Right hindlimb (tissue), 1 donor: ENCODE data around the gene EPB41L4B.
"Not testable (repeated sequence)": the region's sequence is repeated elsewhere in the genome, so short reads cannot be mapped to it uniquely, and the experiment has no call there.

ENCODE experiments used
- DNase-seq: peaks from one replicate; pipeline ENCODE4 v3.0.0-alpha.2; 2018

Gene EPB41L4B

GRCh38 chr9:109320742-109321448, at the start of gene EPB41L4B:
Gene EPB41L4B, minus strand, starts transcription at chr9:109321059. Its CDS starts 613 bp downstream, at chr9:109320446.
- DNase-seq: peak; percentile 90

DNA sequence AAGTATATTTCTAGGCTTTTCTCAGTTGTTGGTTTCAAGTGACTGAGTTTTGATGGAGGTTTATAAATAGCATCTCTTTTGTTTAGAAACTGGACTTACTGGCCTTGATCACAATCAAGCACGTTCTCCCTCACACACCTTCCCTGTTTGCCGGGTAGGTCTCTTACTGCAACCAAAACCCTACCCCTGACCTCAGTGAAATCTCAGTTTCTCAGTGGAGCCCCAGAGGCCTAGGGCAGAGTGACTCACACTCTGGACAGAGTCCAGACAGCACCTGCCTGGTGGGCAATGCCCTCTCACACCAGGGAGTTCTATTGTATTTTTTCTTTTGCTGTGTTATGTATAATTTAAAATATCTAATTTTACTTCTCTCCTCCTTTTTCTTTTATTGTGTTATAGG, 48.4 kb upstream of the EPB41L4B start:
- no peak for DNase-seq

DNA sequence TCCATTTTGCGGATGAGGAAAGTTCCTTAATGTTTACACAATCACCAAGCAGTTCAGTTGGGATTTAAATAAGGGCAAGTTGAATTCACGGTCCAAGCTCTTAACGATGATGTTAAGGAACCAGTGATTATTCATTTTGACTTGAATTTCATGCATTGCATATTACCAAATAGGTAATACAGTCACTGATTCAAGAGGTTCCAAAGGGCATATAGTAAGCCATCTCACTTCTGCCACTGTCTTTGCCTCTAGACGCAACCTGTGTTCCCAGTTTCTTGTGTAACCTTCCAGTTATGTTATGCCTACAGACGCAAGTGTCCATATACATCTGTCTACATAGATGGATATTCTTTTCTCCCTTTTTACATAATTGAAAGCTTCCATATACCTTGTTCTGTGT, 39.9 kb upstream of the EPB41L4B start:
- DNase-seq: no peak

- not testable (repeated sequence) for DNase-seq
Observed at GRCh38 chr9:109358968-109359603, 38.2 kb upstream of the EPB41L4B start.

- no peak for DNase-seq
Observed at GRCh38 chr9:109355564-109356297, 34.9 kb upstream of the EPB41L4B start.

DNA sequence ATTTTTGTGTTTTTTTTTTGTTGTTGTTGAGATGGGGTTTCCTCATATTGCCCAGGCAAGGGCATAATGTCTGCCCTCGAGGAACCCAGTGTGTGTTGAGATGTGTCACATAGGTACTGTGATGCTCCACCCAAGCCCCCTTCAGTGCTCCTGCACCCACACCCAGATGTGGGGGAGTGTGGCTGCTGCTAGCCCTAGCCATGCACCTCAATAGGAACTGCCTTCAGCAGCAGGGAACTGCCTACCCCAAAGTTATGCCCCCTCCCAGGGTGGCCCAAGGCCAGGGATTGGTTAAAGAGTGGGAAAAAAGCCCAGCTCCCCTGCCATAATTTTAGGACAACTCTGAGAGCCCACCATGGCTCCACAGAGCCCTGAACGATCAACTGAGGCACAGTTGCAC, 33.3 kb upstream of the EPB41L4B start:
- no peak for DNase-seq

DNA sequence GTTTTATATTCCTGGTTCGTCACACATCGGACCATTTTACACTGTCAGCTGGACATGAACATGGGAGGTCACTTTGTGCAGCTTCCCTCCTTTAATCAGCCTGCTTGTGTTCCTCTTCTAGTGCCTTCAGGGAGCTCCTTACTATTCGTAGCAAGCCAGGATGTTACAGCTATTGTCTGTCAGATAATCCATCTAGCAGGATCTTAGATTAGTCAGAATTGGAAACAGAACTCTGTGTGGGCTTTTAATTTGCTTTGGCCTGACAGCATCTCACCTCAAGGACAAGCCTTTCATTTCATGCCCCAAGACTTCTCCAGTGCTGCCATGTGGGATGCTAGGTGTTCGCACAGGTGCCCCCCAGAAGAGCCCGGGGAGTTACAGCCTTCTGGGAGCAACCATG, 30.2 kb upstream of the EPB41L4B start:
- no peak for DNase-seq

GRCh38 chr9:109349421-109349846, 28.6 kb upstream of the EPB41L4B start:
- no peak for DNase-seq

DNA sequence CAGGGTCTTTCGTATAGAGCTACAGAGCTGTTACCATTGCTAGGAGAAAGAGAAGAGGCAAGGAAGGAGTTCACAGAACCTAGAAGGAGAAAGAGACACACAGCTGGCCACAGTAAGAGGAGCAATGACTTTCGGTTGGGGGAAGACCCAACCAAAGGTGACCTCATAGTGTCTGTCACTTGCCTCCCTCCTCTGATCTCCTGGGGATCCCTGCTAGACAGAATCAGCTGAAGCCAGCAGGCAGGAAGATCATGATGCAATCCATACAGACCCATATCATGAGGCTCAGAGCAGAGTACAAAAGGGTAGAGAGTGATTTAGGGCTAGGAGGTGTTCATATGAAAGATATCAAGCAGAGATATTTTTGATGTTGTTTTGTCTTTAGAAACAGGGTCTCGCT, 26.0 kb upstream of the EPB41L4B start:
- no peak for DNase-seq

DNA sequence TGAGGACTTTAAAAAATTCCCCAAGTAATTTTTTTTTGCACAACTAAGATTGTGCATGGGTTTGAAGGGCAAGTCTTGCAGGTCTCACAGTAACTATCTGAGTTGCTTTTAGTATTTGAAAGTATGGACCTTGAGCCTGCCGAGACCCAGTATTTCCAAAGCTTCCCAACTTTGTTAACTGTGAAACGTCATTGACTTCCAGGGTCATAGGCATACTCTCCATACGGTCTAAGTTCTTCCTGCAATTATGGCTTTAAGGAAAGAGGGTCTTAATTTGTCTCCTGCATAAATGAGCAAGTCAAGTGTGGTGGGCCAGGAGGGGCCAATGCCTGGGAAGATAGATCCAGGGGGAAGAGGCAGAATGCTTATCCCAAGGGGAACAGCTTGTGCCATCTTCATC, 24.0 kb upstream of the EPB41L4B start:
- no peak for DNase-seq

- no peak for DNase-seq
Observed at GRCh38 chr9:109342878-109343277, 22.0 kb upstream of the EPB41L4B start.

GRCh38 chr9:109341561-109341960, 20.7 kb upstream of the EPB41L4B start:
- peak; percentile 44 for DNase-seq

DNA sequence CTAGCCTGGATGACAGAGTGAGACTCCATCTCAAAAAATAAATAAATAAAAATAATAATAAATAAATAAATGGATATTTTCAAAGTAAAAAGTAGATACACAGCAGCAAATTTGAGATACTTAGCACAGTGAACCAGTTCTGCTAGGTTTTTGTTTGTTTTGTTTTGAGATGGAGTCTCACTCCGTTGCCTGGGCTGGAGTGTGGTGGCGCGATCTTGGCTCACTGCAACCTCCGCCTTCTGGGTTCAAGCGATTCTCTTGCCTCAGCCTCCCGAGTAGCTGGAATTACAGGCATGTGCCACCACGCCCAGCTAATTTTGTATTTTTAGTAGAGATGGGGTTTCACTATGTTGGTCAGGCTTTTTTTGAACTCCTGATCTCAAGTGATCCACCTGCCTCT, 20.1 kb upstream of the EPB41L4B start:
- not testable (repeated sequence) for DNase-seq

DNA sequence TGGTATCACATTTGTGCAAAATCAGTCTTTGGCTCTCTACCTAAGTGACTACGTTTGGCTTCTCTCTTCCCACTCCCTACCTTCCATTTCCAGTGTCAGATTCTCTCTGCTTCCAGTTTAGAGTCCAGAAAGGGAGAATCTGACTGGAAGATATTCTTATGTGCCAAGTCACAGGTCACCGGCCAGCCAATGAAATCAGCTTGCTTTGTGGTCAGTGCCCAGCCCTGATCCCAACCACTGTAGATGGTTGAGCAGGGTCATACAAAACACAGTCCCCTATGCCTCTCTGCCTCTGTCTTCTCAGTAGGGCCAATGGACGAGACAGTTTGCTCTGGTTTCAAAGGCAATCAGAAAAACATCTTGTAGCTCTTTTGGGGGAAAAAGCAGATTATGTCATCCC, 15.6 kb upstream of the EPB41L4B start:
- DNase-seq: no peak

DNA sequence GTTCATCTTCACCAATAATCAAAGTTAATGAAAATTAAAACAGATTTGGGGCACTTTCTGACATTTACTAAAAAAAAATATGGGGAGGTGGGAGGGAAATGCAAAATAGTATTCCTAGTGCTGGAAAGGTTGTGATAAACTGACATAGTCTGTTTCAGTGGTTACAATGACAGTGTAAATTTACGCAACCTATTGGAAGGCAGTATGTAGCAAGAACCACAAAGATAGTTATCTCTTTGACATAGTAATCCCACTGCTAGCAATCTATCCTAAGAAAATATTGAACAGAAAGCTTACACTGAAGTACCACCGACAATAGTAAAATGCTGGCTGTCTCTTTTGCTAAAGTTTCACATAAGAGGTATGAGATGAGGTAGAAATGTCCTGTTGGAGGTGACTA, 15.1 kb upstream of the EPB41L4B start:
- no peak for DNase-seq

GRCh38 chr9:109335121-109335520, 14.3 kb upstream of the EPB41L4B start:
- no peak for DNase-seq

GRCh38 chr9:109331353-109331752, 10.5 kb upstream of the EPB41L4B start:
- peak; percentile 67 for DNase-seq

DNA sequence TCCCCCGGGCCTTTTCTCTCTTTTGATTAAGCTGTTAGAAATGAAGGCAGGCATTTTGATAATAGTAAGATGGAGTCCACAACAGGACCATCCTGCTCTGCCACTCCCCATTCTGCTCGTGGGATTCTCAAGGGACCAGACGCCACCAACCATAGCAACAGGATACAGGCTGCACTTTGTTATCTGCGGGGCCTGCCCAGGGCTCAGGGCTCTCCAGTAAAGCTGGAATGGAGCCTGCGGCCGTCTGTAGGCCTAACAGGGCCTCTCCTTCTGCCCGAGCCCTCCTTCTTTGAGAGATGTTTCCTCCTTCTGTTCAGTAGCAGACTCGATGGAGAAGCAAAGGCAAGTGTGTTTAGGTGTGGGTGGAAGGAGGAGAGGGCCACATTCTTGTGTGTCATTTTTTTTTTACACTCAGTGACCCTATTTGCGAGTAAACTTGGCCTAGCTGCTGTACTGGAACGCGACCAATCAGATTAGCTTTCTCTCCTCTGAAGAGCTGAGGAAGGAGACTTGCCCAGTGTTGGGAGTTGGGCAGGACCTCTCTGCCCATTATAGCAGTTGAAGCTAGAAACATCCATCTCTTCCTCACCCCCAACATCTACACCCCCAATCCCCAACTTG, 8.9 kb upstream of the EPB41L4B start:
- DNase-seq: no peak

GRCh38 chr9:109328978-109329637, 8.2 kb upstream of the EPB41L4B start:
- peak; percentile 85 for DNase-seq

DNA sequence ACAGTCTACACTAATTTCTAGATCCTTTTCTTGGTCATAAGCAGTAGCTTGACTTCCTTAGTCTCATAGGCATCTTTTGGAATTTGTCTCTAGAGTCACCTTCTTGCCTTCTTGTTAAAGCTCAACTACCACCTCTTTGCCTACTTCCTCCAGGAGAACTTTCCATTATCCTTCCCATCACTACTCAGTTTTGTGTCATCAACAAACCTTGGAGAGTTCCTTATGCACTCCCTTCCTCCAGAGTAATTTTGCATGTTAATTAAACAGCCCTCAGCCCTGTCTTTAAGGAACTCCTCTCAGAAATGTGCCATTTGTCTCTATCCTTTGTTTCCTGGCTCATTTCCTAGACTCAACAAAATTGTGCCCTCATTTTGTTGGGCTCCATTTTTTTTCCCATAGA, 4.2 kb upstream of the EPB41L4B start:
- no peak for DNase-seq

- no peak for DNase-seq
Observed at GRCh38 chr9:109323771-109324170, 2.9 kb upstream of the EPB41L4B start.

- DNase-seq: no peak
Observed at GRCh38 chr9:109321727-109322126, 868 bp upstream of the EPB41L4B start.

GRCh38 chr9:109320331-109320741, 523 bp downstream of the EPB41L4B start:
- no peak for DNase-seq
